CD4-positive, alpha-beta T cell (primary cell): ENCODE data around the gene PAFAH2. TPM values are rescaled to one million over a fixed set of nuclear protein-coding genes. Genes with fewer than 3 reads are reported as not detected.
A peak's percentile ranks its signal among the peaks of the same experiment; 100 is the strongest.

Experiments used
- ATAC-seq: fragments of 200-7000 bp; cut with Tn5 transposase; one replicate; pipeline ENCODE4 v1.10.0; 2022; ENCODE audit warnings: mild to moderate bottlenecking; ENCODE audit not compliant: poor library complexity
- CTCF ChIA-PET: fragments of 350-600 bp; sonication (Branson Sonifier 250); formaldehyde crosslinking; loops from one replicate; lab custom pipeline; 2021; ENCODE audit warnings: antibody characterized with exemption, inconsistent platforms; lab: Charles Lee
- POLR2A ChIA-PET: fragments of 350-600 bp; sonication (Branson Sonifier 250); formaldehyde crosslinking; loops from one replicate; lab custom pipeline; 2021; ENCODE audit warnings: antibody characterized with exemption, inconsistent platforms; lab: Charles Lee
- DNase-seq, 14 experiments: peaks; one replicate each; pipeline ENCODE4 v3.0.0-alpha.2; 2013 to 2020; ENCODE audit warnings: mixed read lengths in 2 of 14
- H3K27ac ChIP-seq, 2 donors: one replicate each; pipeline versions ENCODE4 v1.5.1 to v1.7.0; 2013; ENCODE audit warnings: low read length in 2 of 2, low read depth in 1 of 2, mild to moderate bottlenecking in 1 of 2
- H3K27me3 ChIP-seq, 2 experiments: 1 replicate in 1 of 2; 2 replicates in 1 of 2; pipeline versions ENCODE4 v1.6.1 to v1.7.0; 2013; ENCODE audit warnings: low read length in 2 of 2, control low read depth in 1 of 2, mild to moderate bottlenecking in 1 of 2, moderate library complexity in 1 of 2; ENCODE audit not compliant: insufficient read depth in 2 of 2, control insufficient read depth in 1 of 2
- H3K36me3 ChIP-seq: one replicate; pipeline ENCODE4 v1.6.1; 2013; ENCODE audit warnings: low read length, control low read depth; ENCODE audit not compliant: insufficient read depth
- H3K4me1 ChIP-seq: one replicate; pipeline ENCODE4 v1.6.1; 2013; ENCODE audit warnings: low read length, control low read depth; ENCODE audit not compliant: insufficient read depth
- H3K4me3 ChIP-seq: one replicate; pipeline ENCODE4 v1.5.1; 2013; ENCODE audit warnings: mild to moderate bottlenecking, low read length, moderate library complexity
- H3K9me3 ChIP-seq, 2 experiments: 1 replicate in 1 of 2; 2 replicates in 1 of 2; pipeline versions ENCODE4 v1.6.1 to v1.7.0; 2013; ENCODE audit warnings: low read length in 2 of 2, mild to moderate bottlenecking in 2 of 2, control low read depth in 1 of 2, moderate library complexity in 1 of 2; ENCODE audit not compliant: control insufficient read depth in 1 of 2, insufficient read depth in 1 of 2
- H3K27ac Mint-ChIP-seq: one replicate; pipeline ENCODE4 v1.8.0; 2020; ENCODE audit warnings: mixed read lengths
- H3K27me3 Mint-ChIP-seq: one replicate; pipeline ENCODE4 v1.8.0; 2021; ENCODE audit warnings: mixed read lengths
- H3K36me3 Mint-ChIP-seq: one replicate; pipeline ENCODE4 v1.8.0; 2021; ENCODE audit warnings: low read depth, mixed read lengths
- H3K4me1 Mint-ChIP-seq: one replicate; pipeline ENCODE4 v1.8.0; 2021; ENCODE audit warnings: low read depth, mixed read lengths
- H3K4me3 Mint-ChIP-seq: one replicate; pipeline ENCODE4 v1.8.0; 2020; ENCODE audit warnings: mild to moderate bottlenecking, mixed read lengths
- H3K9me3 Mint-ChIP-seq: one replicate; pipeline ENCODE4 v1.8.0; 2020; ENCODE audit warnings: mixed read lengths
- CTCF ChIP-seq: fragments of 200-600 bp; IDR thresholded peaks from one replicate; pipeline ENCODE4 v1.8.0; 2022; ENCODE audit warnings: antibody characterized with exemption, mild to moderate bottlenecking
- intact Hi-C, 2 experiments: fragments of 100-400 bp; cut with DNase I in 1 of 2; cut with micrococcal nuclease in 1 of 2; formaldehyde crosslinking; loops; one replicate each; pipeline versions ENCODE4 v1.15.1 to v1.9.0; 2023 to 2025; cut with DNase I, micrococcal nuclease
- total RNA-seq, 174 experiments: library from RNA in 2 of 174; stranded (reverse) in 2 of 174; gene quantifications; one replicate each; pipeline ENCODE4 v1.2.3 and lab custom pipeline; 2021 to 2026

PAFAH2 gene
- total RNA-seq, 2 experiments from 2014 or later, result 7.9 to 8.1 TPM

- Histone ChIP-seq H3K36me3 (peaks cover 81% of the 10 kb centered on the region), H3K4me1 (no peaks in the 10 kb centered on the region), H3K27ac (no peak overlapping the region), H3K9me3 (no peaks in the 10 kb centered on the region), H3K4me3 (no peak overlapping the region), H3K27me3 (no peaks in the 10 kb centered on the region)
- H3K27me3 Mint-ChIP-seq, result no peaks in the 10 kb centered on the region
- TF ChIP-seq CTCF, result no peak
- H3K4me1 Mint-ChIP-seq, result peaks cover 25% of the 10 kb centered on the region
- no peak overlapping the region for H3K4me3 Mint-ChIP-seq
- peak overlapping the region; percentile 2 for H3K27ac Mint-ChIP-seq
- CTCF ChIA-PET, result interaction anchor here (2.0 kb wide), 1 partner anchor 83 kb away, joined by 6 read pairs; no protein-coding TSS in a partner anchor
- ATAC-seq (no peak), DNase-seq (no peak)
- peaks cover 83% of the 10 kb centered on the region for H3K36me3 Mint-ChIP-seq
- intact Hi-C loops, result no loop called here
- POLR2A ChIA-PET, result interaction anchor here (1.6 kb wide), 1 partner anchor 10 kb away, joined by 4 read pairs; no protein-coding TSS in a partner anchor
- H3K9me3 Mint-ChIP-seq, result no peaks in the 10 kb centered on the region
Measured at GRCh38 chr1:25978403-25978802, 19.5 kb downstream of the PAFAH2 start.

GRCh38 chr1:25977801-25978200, 20.1 kb downstream of the PAFAH2 start:
- ATAC-seq (no peak), DNase-seq (no peak)
- ChIA-PET POLR2A (no interaction called here), CTCF (interaction anchor here (1.0 to 2.0 kb wide), 2 partner anchors 78 to 82 kb away, joined by 4 to 6 read pairs; no protein-coding TSS in a partner anchor)
- Histone ChIP-seq H3K36me3 (peaks cover 79% of the 10 kb centered on the region), H3K9me3 (no peaks in the 10 kb centered on the region), H3K4me1 (no peaks in the 10 kb centered on the region), H3K27me3 (no peaks in the 10 kb centered on the region), H3K27ac (no peak overlapping the region), H3K4me3 (no peak overlapping the region)
- peak overlapping the region; percentile 2 for H3K27ac Mint-ChIP-seq
- H3K27me3 Mint-ChIP-seq, result no peaks in the 10 kb centered on the region
- no peak overlapping the region for H3K4me3 Mint-ChIP-seq
- no peak for TF ChIP-seq CTCF
- peaks cover 83% of the 10 kb centered on the region for H3K36me3 Mint-ChIP-seq
- peaks cover 31% of the 10 kb centered on the region for H3K4me1 Mint-ChIP-seq
- H3K9me3 Mint-ChIP-seq, result no peaks in the 10 kb centered on the region
- intact Hi-C loops, result no loop called here

GRCh38 chr1:25973610-25974321, 24.1 kb downstream of the PAFAH2 start:
- H3K36me3 Mint-ChIP-seq, result peaks cover 75% of the 10 kb centered on the region
- no peaks in the 10 kb centered on the region for H3K9me3 ChIP-seq
- intact Hi-C loops, result no loop called here
- CTCF ChIA-PET, result no interaction called here
- POLR2A ChIA-PET, result no interaction called here
- H3K27me3 ChIP-seq, result no peaks in the 10 kb centered on the region
- H3K4me1 Mint-ChIP-seq, result peaks cover 62% of the 10 kb centered on the region
- no peak overlapping the region for H3K27ac ChIP-seq
- no peak for DNase-seq
- H3K4me1 ChIP-seq, result peaks cover 22% of the 10 kb centered on the region
- ATAC-seq, result no peak
- no peaks in the 10 kb centered on the region for H3K9me3 Mint-ChIP-seq
- H3K27me3 Mint-ChIP-seq, result no peaks in the 10 kb centered on the region
- no peak for TF ChIP-seq CTCF
- H3K4me3 ChIP-seq, result no peak overlapping the region
- peaks cover 63% of the 10 kb centered on the region for H3K36me3 ChIP-seq
- H3K27ac Mint-ChIP-seq, result peak overlapping the region; percentile 79
- no peak overlapping the region for H3K4me3 Mint-ChIP-seq
